ENCODE results near the gene FAM124A. TPM values are rescaled to one million over a fixed set of nuclear protein-coding genes. Genes with fewer than 3 reads are reported as not detected.

FAM124A gene
- total and polyA plus RNA-seq, 12 donors: 0.78 to 11.7 (median 3.4) TPM

- H3K9me3 ChIP-seq (replicated peaks in 1 of 3): no peaks in the 10 kb centered on the region
- no peaks in the 10 kb centered on the region for H3K36me3 ChIP-seq (replicated peaks in 1 of 2)
- intact Hi-C loops (cut with DNase I): no loop called here
- DNase-seq: no peak
- H3K27me3 ChIP-seq: peaks cover 13% of the 10 kb centered on the region
- 59 to 91% (median 69%) methylated on average over 4 of the region's 4 CpGs for WGBS, 4 donors
- H3K4me3 ChIP-seq: no peak overlapping the region
- no peaks in the 10 kb centered on the region for H3K4me1 ChIP-seq (replicated peaks in 1 of 2)
- TF ChIP-seq POLR2A (IDR thresholded peaks at IDR 0.05): no peak
- TF ChIP-seq, protein P1, sequence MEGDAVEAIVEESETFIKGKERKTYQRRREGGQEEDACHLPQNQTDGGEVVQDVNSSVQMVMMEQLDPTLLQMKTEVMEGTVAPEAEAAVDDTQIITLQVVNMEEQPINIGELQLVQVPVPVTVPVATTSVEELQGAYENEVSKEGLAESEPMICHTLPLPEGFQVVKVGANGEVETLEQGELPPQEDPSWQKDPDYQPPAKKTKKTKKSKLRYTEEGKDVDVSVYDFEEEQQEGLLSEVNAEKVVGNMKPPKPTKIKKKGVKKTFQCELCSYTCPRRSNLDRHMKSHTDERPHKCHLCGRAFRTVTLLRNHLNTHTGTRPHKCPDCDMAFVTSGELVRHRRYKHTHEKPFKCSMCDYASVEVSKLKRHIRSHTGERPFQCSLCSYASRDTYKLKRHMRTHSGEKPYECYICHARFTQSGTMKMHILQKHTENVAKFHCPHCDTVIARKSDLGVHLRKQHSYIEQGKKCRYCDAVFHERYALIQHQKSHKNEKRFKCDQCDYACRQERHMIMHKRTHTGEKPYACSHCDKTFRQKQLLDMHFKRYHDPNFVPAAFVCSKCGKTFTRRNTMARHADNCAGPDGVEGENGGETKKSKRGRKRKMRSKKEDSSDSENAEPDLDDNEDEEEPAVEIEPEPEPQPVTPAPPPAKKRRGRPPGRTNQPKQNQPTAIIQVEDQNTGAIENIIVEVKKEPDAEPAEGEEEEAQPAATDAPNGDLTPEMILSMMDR (IDR thresholded peaks at IDR 0.05): no peak
- no peak overlapping the region for H3K27ac ChIP-seq
Observed at GRCh38 chr13:51208716-51209115, 13.5 kb upstream of the FAM124A start.

DNA sequence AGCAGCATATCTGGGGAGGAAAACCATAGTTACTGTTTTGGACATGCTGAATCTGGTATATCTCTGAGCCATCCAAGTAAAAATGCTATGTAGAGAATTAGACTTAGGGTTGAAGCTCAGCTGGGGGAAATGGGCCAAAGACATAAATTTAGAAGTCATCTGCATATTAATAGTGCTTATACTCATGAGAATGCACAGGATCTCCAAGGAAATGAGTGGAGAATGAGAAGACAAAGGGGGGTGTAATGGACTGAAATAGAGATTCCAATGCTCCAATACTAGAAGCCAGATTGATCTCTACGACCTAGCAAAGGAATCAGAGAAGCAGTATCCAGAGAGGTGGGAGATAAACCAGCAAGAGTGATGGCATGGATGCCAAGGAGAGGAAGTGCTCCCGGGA, 10.3 kb upstream of the FAM124A start:
- DNase-seq: no peak
- 42 to 65% (median 55%) methylated on average over 2 of the region's 2 CpGs for WGBS, 4 donors
- Histone ChIP-seq H3K4me3 (no peak overlapping the region), H3K36me3 (replicated peaks in 1 of 2) (no peaks in the 10 kb centered on the region), H3K27me3 (peaks cover 8% of the 10 kb centered on the region), H3K9me3 (replicated peaks in 1 of 3) (no peaks in the 10 kb centered on the region), H3K27ac (no peak overlapping the region), H3K4me1 (replicated peaks in 1 of 2) (no peaks in the 10 kb centered on the region)
- intact Hi-C loops (cut with DNase I): no loop called here
- TF ChIP-seq, protein P1 (IDR thresholded peaks at IDR 0.05): no peak
- no peak for TF ChIP-seq POLR2A (IDR thresholded peaks at IDR 0.05)

GRCh38 chr13:51212758-51213157, 9.4 kb upstream of the FAM124A start:
- no peak for DNase-seq
- Histone ChIP-seq H3K36me3 (replicated peaks in 1 of 2) (no peaks in the 10 kb centered on the region), H3K4me1 (replicated peaks in 1 of 2) (no peaks in the 10 kb centered on the region), H3K27me3 (peaks cover 8% of the 10 kb centered on the region), H3K9me3 (replicated peaks in 1 of 3) (no peaks in the 10 kb centered on the region), H3K27ac (no peak overlapping the region), H3K4me3 (no peak overlapping the region)
- 56 to 67% (median 57%) methylated on average over 2 of the region's 2 CpGs for WGBS, 4 donors
- no peak for TF ChIP-seq POLR2A (IDR thresholded peaks at IDR 0.05)
- TF ChIP-seq, protein P1 (IDR thresholded peaks at IDR 0.05): no peak
- intact Hi-C loops (cut with DNase I): no loop called here

DNA sequence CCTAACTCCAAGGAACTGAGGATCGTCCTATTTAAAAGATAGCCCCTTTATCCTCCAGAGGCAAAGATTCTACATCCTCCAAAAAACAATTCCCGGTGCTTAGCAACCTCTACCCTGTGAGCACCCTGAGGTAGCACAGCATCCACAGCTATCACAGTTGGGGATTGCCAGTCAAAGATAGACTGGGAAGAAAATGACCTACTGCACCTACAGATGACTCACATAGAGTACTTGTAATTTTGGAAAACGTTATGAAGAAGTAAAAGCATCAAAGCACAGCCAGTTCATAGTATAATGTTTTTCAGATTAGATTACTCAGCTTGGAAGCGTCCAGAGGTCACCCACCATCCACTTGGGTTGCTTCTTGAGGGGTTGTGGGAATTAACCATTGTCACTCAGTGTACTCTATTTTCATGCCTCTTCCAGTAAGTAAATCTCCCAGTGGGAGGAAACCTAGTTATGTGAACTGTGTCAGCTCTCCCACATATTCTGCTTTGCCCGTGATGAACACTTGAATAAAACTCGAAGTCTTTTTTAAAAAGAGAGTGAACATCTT, 8.9 kb upstream of the FAM124A start:
- no peaks in the 10 kb centered on the region for H3K9me3 ChIP-seq (replicated peaks in 1 of 3)
- peaks cover 8% of the 10 kb centered on the region for H3K27me3 ChIP-seq
- no peak for DNase-seq
- H3K4me1 ChIP-seq (replicated peaks in 1 of 2): no peaks in the 10 kb centered on the region
- H3K4me3 ChIP-seq: no peak overlapping the region
- TF ChIP-seq, protein P1 (IDR thresholded peaks at IDR 0.05): no peak
- TF ChIP-seq POLR2A (IDR thresholded peaks at IDR 0.05): no peak
- intact Hi-C loops (cut with DNase I): no loop called here
- no peak overlapping the region for H3K27ac ChIP-seq
- H3K36me3 ChIP-seq (replicated peaks in 1 of 2): no peaks in the 10 kb centered on the region
- WGBS, 4 donors: 57 to 61% (median 61%) methylated on average over 6 of the region's 6 CpGs
